ENCODE data around the gene ZDHHC4.

- TF ChIP-seq CTCF (IDR thresholded peaks at IDR 0.05 in 2 of 3, conservative IDR thresholded peaks at IDR 0.05 in 1 of 3; ENCODE audit: control insufficient read depth in 2 of 3, extremely low read depth in 1 of 3, insufficient read depth in 1 of 3, low read depth in 3 of 3, low read length in 3 of 3) (no peak), REST (IDR thresholded peaks at IDR 0.05; ENCODE audit: low read depth, low read length) (no peak)
Measured at GRCh38 chr7:6606866-6607583, 29.8 kb downstream of the ZDHHC4 start.
